ENCODE results near the gene FBXO36. TPM values are rescaled to one million over a fixed set of nuclear protein-coding genes. Genes with fewer than 3 reads are reported as not detected.
A peak's percentile ranks its signal among the peaks of the same experiment; 100 is the strongest.

Gene FBXO36
- total RNA-seq, 6 donors from 2014 or later = 2.4 to 13.8 (median 4.5) TPM

DNA sequence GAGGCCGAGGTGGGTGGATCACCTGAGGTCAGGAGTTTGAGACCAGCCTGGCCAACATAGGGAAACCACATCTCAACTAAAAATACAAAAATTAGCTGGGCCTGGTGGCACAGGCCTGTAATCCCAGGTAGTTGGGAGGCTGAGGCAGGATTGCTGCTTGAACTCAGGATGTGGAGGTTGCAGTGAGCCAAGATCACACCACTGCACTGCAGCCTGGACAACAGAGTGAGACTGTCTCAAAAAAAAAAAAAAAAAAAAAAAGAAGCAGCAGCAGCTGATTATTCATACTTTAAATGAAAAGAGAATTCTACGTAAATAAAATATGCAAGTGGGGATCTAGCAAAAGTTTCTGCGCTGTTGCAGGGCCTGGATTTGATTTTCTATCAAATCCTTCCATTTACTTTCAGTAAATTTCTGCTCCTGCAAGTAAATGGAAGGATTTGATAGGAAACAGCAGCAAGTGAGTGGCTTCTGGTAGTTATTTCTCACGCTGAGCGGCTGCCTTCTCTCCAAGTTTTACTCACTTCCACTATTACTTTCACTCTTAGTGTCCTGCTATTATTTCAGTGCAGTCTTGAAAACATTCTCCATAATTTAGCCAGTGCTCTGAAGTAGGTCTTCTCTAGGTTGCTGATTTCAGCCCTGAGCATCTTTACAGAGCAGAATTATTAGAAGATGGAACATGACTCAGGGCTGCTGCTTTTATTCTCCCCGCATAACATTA lies 78.0 kb downstream of the FBXO36 start:
- no peak for ATAC-seq (ENCODE audit: low FRiP score in 2 of 2)
- no peak for TF ChIP-seq POLR2AphosphoS5 (IDR thresholded peaks at IDR 0.05)
- TF ChIP-seq EP300 (IDR thresholded peaks at IDR 0.05) = no peak
- no peak for TF ChIP-seq CTCF (IDR thresholded peaks at IDR 0.05)
- no peak for TF ChIP-seq POLR2A (IDR thresholded peaks at IDR 0.05)
- H3K4me1 ChIP-seq = no peaks in the 10 kb centered on the region
- no peaks in the 10 kb centered on the region for H3K27me3 ChIP-seq
- no peak for DNase-seq
- H3K36me3 ChIP-seq = no peaks in the 10 kb centered on the region
- no peaks in the 10 kb centered on the region for H3K9me3 ChIP-seq
- H3K27ac ChIP-seq = no peak overlapping the region
- 88 to 90% methylated on average over 6 of the region's 6 CpGs for WGBS, 2 donors
- H3K4me3 ChIP-seq = no peak overlapping the region

- TF ChIP-seq POLR2A (IDR thresholded peaks at IDR 0.05) (no peak), CTCF (IDR thresholded peaks at IDR 0.05) (peak; percentile 54 to 84 (median 75)), EP300 (IDR thresholded peaks at IDR 0.05) (no peak)
- no peak overlapping the region for H3K27ac ChIP-seq
- peaks cover 0 to 7% (median 2%) of the 10 kb centered on the region in 4 donors for H3K4me1 ChIP-seq
- peak in 1 of 2 donors; percentile 78 for ATAC-seq (ENCODE audit: low FRiP score in 2 of 2)
- H3K9me3 ChIP-seq = no peaks in the 10 kb centered on the region
- H3K36me3 ChIP-seq = no peaks in the 10 kb centered on the region
- H3K4me3 ChIP-seq = peak overlapping the region in 1 of 4 donors; percentile 21
- H3K27me3 ChIP-seq = no peaks in the 10 kb centered on the region
- 51 to 54% methylated on average over 12 of the region's 12 CpGs for WGBS, 2 donors
- peak in 1 of 2 donors; percentile 74 for DNase-seq
Measured at GRCh38 chr2:230007931-230008707, 85.8 kb downstream of the FBXO36 start.

DNA sequence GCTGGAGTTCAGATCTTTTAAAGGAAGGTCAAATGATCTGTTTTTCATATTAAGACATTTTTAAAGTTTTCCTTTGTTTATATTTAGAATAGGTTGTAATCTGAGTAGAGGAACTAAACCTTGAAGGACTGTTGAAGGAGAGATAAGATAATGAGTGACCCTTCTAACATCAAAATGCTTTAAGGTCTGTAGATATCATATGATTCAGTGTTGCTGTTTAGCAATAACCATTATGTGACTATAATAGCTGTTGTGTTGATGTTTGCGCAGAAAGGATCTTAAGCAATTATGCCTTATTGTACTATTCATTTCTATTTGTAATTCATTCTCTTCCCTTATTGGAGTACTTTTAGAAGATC lies 86.4 kb downstream of the FBXO36 start:
- 83 to 94% methylated on average over 1 of the region's 1 CpG for WGBS, 2 donors
- Histone ChIP-seq H3K4me3 (peak overlapping the region in 1 of 4 donors; percentile 21), H3K4me1 (peaks cover 0 to 7% (median 2%) of the 10 kb centered on the region in 4 donors), H3K9me3 (no peaks in the 10 kb centered on the region), H3K36me3 (no peaks in the 10 kb centered on the region), H3K27ac (no peak overlapping the region), H3K27me3 (no peaks in the 10 kb centered on the region)
- DNase-seq (no peak), ATAC-seq (ENCODE audit: low FRiP score in 2 of 2) (no peak)
- TF ChIP-seq POLR2A (IDR thresholded peaks at IDR 0.05) (no peak), EP300 (IDR thresholded peaks at IDR 0.05) (no peak), POLR2AphosphoS5 (IDR thresholded peaks at IDR 0.05) (no peak), CTCF (IDR thresholded peaks at IDR 0.05) (no peak)

DNA sequence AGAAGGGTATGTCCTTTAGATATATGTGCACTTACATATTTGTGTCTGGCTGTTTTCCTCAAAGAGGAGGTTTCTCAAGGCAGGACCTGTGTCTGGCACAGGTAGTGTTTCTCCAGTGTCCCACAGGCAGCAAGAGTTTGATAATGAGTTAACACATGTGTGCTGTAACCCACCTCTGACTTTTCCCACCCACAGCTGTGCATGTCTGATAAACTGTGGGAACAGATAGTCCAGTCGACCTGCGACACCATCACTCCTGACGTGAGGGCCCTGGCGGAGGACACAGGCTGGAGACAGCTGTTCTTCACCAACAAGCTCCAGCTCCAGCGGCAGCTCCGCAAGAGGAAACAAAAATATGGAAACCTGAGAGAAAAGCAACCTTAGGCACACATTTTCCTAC lies 88.2 kb downstream of the FBXO36 start:
- Histone ChIP-seq H3K27ac (no peak overlapping the region), H3K36me3 (no peaks in the 10 kb centered on the region), H3K27me3 (no peaks in the 10 kb centered on the region), H3K4me1 (peaks cover 0 to 7% (median 2%) of the 10 kb centered on the region in 4 donors), H3K9me3 (no peaks in the 10 kb centered on the region), H3K4me3 (no peak overlapping the region)
- 92 to 94% methylated on average over 6 of the region's 6 CpGs for WGBS, 2 donors
- no peak for ATAC-seq (ENCODE audit: low FRiP score in 2 of 2)
- TF ChIP-seq POLR2AphosphoS5 (IDR thresholded peaks at IDR 0.05) (no peak), EP300 (IDR thresholded peaks at IDR 0.05) (no peak), POLR2A (IDR thresholded peaks at IDR 0.05) (no peak), CTCF (IDR thresholded peaks at IDR 0.05) (no peak)
- DNase-seq = no peak

All from upper lobe of left lung (tissue), 6 donors.